ENCODE measurements around the gene LRP2. TPM values are rescaled to one million over a fixed set of nuclear protein-coding genes. Genes with fewer than 3 reads are reported as not detected.

Gene LRP2
- total and polyA plus RNA-seq, 2 experiments from 2014 or later = 8.1 to 38.3 TPM

- peaks cover 19% of the 10 kb centered on the region for H3K27me3 ChIP-seq
- H3K4me1 ChIP-seq (ENCODE audit: insufficient read depth) = peaks cover 11% of the 10 kb centered on the region
- no peak for DNase-seq (ENCODE audit: low spot score)
- H3K4me3 ChIP-seq = no peak overlapping the region
- H3K4me2 ChIP-seq = no peak overlapping the region
- no peaks in the 10 kb centered on the region for H3K9me2 ChIP-seq (replicated peaks; ENCODE audit: insufficient read depth)
- no peaks in the 10 kb centered on the region for H3K79me2 ChIP-seq
- H2AFZ ChIP-seq = no peak overlapping the region
- H3K27ac ChIP-seq = no peak overlapping the region
- TF ChIP-seq EZH2 (IDR thresholded peaks at IDR 0.05; ENCODE audit: borderline replicate concordance) (no peak), EZH2phosphoT487 (IDR thresholded peaks at IDR 0.05; ENCODE audit: low read depth, severe bottlenecking, unreplicated experiment) (no peak)
- TF ChIP-seq, protein P1, sequence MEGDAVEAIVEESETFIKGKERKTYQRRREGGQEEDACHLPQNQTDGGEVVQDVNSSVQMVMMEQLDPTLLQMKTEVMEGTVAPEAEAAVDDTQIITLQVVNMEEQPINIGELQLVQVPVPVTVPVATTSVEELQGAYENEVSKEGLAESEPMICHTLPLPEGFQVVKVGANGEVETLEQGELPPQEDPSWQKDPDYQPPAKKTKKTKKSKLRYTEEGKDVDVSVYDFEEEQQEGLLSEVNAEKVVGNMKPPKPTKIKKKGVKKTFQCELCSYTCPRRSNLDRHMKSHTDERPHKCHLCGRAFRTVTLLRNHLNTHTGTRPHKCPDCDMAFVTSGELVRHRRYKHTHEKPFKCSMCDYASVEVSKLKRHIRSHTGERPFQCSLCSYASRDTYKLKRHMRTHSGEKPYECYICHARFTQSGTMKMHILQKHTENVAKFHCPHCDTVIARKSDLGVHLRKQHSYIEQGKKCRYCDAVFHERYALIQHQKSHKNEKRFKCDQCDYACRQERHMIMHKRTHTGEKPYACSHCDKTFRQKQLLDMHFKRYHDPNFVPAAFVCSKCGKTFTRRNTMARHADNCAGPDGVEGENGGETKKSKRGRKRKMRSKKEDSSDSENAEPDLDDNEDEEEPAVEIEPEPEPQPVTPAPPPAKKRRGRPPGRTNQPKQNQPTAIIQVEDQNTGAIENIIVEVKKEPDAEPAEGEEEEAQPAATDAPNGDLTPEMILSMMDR (IDR thresholded peaks at IDR 0.05; ENCODE audit: poor library complexity) = no peak
- H3K36me3 ChIP-seq (replicated peaks; ENCODE audit: insufficient read depth, low read depth) = no peaks in the 10 kb centered on the region
- 65% methylated on average over 2 of the region's 2 CpGs for WGBS (ENCODE audit: low lambda C conversion rate, missing lambda C conversion rate)
- no peaks in the 10 kb centered on the region for H4K20me1 ChIP-seq (ENCODE audit: insufficient read depth, poor library complexity, severe bottlenecking)
- H3K9me3 ChIP-seq (ENCODE audit: low read depth) = no peaks in the 10 kb centered on the region
Observed at GRCh38 chr2:169358016-169358415, 4.3 kb downstream of the LRP2 start.

DNA sequence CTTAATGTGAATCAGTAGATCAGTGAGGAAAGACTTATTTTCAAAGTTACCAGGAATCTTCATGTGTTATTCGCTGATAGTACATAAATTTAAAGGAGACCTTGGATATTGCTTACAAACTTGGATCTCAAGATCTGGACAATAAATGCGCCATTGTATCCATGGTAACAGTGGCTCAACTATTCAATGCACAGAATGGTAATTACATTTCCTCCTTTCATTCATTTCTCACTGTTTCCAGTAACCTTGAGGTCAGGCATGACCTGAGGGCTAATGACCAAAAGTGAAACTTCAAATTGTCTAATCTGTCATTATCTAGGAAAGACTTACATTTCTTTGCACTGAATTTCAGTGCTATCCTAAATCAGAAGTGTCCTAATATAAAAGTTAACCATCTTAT lies 8.1 kb downstream of the LRP2 start:
- no peak for DNase-seq (ENCODE audit: low spot score)
- Histone ChIP-seq H3K36me3 (replicated peaks; ENCODE audit: insufficient read depth, low read depth) (no peaks in the 10 kb centered on the region), H3K27ac (no peak overlapping the region), H3K27me3 (no peaks in the 10 kb centered on the region), H3K4me3 (no peak overlapping the region), H2AFZ (no peak overlapping the region), H3K4me1 (ENCODE audit: insufficient read depth) (no peaks in the 10 kb centered on the region), H4K20me1 (ENCODE audit: insufficient read depth, poor library complexity, severe bottlenecking) (no peaks in the 10 kb centered on the region), H3K4me2 (no peak overlapping the region), H3K79me2 (no peaks in the 10 kb centered on the region), H3K9me3 (ENCODE audit: low read depth) (no peaks in the 10 kb centered on the region), H3K9me2 (replicated peaks; ENCODE audit: insufficient read depth) (no peaks in the 10 kb centered on the region)
- 96% methylated on average over 2 of the region's 2 CpGs for WGBS (ENCODE audit: low lambda C conversion rate, missing lambda C conversion rate)
- no peak for TF ChIP-seq EZH2phosphoT487 (IDR thresholded peaks at IDR 0.05; ENCODE audit: low read depth, severe bottlenecking, unreplicated experiment)
- TF ChIP-seq, protein P1 (IDR thresholded peaks at IDR 0.05; ENCODE audit: poor library complexity) = no peak
- TF ChIP-seq EZH2 (IDR thresholded peaks at IDR 0.05; ENCODE audit: borderline replicate concordance) = no peak

- Histone ChIP-seq H3K27me3 (no peaks in the 10 kb centered on the region), H3K79me2 (no peaks in the 10 kb centered on the region), H4K20me1 (ENCODE audit: insufficient read depth, poor library complexity, severe bottlenecking) (no peaks in the 10 kb centered on the region), H3K9me3 (ENCODE audit: low read depth) (no peaks in the 10 kb centered on the region), H3K4me1 (ENCODE audit: insufficient read depth) (no peaks in the 10 kb centered on the region), H2AFZ (no peak overlapping the region), H3K27ac (no peak overlapping the region), H3K9me2 (replicated peaks; ENCODE audit: insufficient read depth) (no peaks in the 10 kb centered on the region), H3K4me3 (no peak overlapping the region), H3K4me2 (no peak overlapping the region), H3K36me3 (replicated peaks; ENCODE audit: insufficient read depth, low read depth) (no peaks in the 10 kb centered on the region)
- WGBS (ENCODE audit: low lambda C conversion rate, missing lambda C conversion rate) = 97% methylated on average over 4 of the region's 4 CpGs
- DNase-seq (ENCODE audit: low spot score) = no peak
- TF ChIP-seq EZH2phosphoT487 (IDR thresholded peaks at IDR 0.05; ENCODE audit: low read depth, severe bottlenecking, unreplicated experiment) = no peak
- TF ChIP-seq, protein P1 (IDR thresholded peaks at IDR 0.05; ENCODE audit: poor library complexity) = no peak
- TF ChIP-seq EZH2 (IDR thresholded peaks at IDR 0.05; ENCODE audit: borderline replicate concordance) = no peak
Observed at GRCh38 chr2:169351725-169352124, 10.6 kb downstream of the LRP2 start.

DNA sequence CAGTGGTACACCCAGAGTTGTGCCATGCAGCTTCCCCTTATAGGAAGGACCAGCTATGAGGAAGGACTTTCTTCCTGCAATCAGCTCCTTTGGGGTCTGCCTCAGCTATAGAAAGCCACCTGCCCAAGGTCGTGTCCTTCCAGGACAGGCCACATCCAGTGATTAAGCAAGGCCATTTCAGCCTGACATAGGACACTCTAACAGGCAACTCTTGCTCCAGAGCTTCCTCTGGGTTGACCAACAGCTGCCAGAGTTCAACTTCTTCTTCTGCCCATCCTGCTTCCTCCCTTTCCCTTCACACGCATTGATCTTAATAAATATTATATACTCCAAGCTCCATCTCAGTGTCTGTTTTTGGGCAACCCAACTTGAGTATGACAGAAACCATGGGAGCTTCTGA lies 12.8 kb downstream of the LRP2 start:
- 93% methylated on average over 2 of the region's 2 CpGs for WGBS (ENCODE audit: low lambda C conversion rate, missing lambda C conversion rate)

More for the DNA sequence above, 12.8 kb downstream of the LRP2 start:
- Histone ChIP-seq H4K20me1 (ENCODE audit: insufficient read depth, poor library complexity, severe bottlenecking) (no peaks in the 10 kb centered on the region), H3K27ac (no peak overlapping the region), H3K9me2 (replicated peaks; ENCODE audit: insufficient read depth) (no peaks in the 10 kb centered on the region), H3K4me3 (no peak overlapping the region), H2AFZ (no peak overlapping the region), H3K9me3 (ENCODE audit: low read depth) (no peaks in the 10 kb centered on the region), H3K4me1 (ENCODE audit: insufficient read depth) (peaks cover 4% of the 10 kb centered on the region), H3K79me2 (no peaks in the 10 kb centered on the region), H3K36me3 (replicated peaks; ENCODE audit: insufficient read depth, low read depth) (no peaks in the 10 kb centered on the region), H3K4me2 (no peak overlapping the region), H3K27me3 (no peaks in the 10 kb centered on the region)
- no peak for DNase-seq (ENCODE audit: low spot score)
- TF ChIP-seq EZH2phosphoT487 (IDR thresholded peaks at IDR 0.05; ENCODE audit: low read depth, severe bottlenecking, unreplicated experiment) = no peak
- no peak for TF ChIP-seq EZH2 (IDR thresholded peaks at IDR 0.05; ENCODE audit: borderline replicate concordance)
- TF ChIP-seq, protein P1 (IDR thresholded peaks at IDR 0.05; ENCODE audit: poor library complexity) = no peak

Measured in hepatocyte (in vitro differentiated cells).